GM15510 (cell line): ENCODE results near the gene SFRP5.

Source experiments
- POLR2A ChIP-seq: IDR thresholded peaks from 3 replicates; pipeline ENCODE4 v1.6.1; 2011; ENCODE audit warnings: borderline replicate concordance; ENCODE audit not compliant: insufficient read length; ENCODE audit errors: extremely low read depth

The SFRP5 gene

DNA sequence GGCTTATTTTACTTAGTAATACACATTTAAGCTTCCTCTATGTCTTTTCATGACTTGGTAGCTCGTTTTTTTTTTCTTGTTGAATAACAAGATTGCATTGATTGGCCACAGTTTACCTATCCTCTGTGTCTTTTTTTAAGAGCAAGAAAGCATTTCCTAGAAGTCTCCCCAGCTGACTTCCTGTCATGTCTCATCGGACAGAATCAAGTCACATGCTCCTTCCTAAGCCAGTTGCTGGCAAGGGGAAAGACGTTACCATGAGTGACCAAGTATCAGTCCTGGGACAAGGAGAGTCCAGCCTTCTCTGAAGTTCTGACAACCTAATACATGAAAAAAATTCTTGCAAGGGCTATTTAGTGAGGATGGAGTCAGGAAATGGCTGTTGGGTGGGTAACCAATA, 24.9 kb upstream of the SFRP5 start:
- TF ChIP-seq POLR2A: no peak

DNA sequence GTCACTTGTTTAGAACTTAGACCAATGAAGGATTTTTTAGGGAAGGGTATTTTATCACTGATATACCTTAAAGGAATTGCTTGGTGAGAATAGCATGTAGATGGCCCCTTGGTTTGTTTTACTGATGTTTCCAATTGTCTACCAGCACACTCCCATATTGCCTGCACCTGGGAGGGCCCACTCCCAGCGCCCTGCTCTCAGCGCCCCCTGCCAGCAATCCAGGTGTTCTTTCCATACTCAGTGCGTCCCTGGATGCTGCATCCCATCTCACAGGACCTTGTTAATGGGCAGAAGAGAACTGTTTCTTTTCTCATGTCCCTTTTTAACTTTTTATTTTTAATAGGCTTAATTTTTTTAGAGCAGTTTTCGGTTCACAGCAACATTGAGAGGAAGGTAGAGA, 24.1 kb upstream of the SFRP5 start:
- no peak for TF ChIP-seq POLR2A

GRCh38 chr10:97791824-97792721, 20.3 kb upstream of the SFRP5 start:
- no peak for TF ChIP-seq POLR2A

DNA sequence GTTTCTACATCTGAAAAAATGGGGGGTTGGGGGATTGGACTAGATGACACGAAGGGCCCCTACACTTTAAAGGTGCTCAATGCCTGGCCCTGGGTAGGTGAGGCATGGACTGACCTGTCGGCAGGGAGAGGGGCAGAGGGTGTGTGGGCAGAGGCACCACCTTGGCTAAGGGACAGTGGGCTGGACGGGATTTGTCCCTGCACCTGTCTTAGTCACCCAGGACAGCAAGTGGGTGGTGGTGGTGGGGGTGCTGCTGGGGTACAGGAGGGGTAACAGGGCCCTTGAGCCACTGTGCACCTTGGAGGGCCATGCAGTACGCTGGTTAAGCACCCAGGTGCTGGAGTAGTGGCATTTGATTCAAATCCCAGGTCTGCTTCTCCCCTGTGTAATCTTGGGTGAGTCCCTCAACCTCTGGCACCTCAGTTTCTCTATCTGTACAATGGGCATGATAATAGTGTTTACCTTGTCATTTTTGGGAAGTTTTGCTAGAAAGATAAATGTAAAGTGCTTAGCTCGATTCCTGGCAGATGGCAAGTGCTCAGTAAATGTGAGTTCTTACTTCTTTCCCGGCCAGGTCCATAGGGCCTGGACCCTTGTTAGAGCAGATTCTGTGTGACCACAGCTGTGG, 18.1 kb upstream of the SFRP5 start:
- no peak for TF ChIP-seq POLR2A

- TF ChIP-seq POLR2A: no peak
Measured at GRCh38 chr10:97788552-97789442, 17.0 kb upstream of the SFRP5 start.

DNA sequence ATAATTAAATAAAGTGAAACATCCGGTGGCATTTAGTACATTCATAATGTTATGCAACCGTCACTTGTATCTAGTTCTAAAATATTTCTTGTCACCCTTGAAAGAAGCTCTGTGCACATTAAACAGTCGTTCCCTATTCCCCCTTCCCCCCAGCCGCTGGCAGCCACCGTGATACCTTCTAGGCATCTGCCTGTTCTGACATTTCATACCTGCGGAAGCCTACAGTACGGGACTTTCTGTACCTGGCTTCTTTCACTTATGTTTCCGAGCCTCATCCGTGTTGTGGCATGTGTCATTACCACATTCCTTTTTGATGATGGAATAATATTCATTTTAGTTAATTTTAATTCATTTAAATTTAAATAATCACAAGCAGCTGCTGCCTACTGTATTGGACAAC, 13.9 kb upstream of the SFRP5 start:
- no peak for TF ChIP-seq POLR2A

DNA sequence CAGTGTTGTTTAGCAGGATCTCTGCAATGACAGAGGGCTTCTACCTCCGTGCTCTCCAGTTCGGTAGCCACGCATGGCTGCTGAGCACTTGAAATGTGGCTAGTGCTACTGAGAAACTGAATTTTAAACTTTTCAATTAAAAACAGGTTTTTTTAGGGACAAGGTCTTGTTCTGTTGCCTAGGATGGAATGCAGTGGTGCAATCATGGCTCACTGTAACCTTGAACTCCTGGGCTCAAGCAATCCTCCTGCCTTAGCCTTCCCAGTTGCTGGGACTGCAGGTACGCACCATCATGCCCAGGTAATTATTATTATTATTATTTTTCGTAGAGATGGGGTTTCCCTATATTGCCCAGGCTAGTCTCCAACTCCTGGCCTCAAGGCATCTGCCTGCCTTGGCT, 13.4 kb upstream of the SFRP5 start:
- no peak for TF ChIP-seq POLR2A

DNA sequence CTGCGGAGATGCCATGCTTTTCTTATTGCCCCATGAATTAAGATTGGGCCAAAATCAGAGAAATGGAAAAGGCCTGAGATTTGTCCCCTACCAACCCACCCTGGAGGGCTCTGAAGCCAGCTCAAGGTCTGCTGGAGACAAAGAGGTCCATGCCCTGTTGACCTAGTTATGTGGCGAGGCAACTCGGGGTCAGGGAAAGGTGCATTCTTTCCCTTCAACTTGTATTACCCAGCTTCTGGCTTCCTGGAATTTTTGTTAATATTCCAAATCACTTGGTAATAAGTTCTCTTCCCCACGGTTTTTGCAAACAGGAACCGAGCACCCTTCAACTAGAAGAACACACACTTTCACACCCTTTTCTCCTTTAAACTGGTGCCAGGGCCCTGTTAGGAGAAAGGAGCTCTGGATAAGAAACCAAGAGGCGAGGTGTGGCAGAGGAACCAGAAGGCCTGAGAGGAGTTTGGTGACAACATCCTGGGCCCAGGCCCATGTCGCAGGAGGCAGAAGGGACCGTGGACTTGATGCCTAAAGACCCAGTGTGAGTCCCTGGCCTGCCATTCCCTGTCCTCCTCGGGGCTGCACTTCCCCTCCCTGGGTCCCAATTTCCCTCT, 12.5 kb upstream of the SFRP5 start:
- no peak for TF ChIP-seq POLR2A

DNA sequence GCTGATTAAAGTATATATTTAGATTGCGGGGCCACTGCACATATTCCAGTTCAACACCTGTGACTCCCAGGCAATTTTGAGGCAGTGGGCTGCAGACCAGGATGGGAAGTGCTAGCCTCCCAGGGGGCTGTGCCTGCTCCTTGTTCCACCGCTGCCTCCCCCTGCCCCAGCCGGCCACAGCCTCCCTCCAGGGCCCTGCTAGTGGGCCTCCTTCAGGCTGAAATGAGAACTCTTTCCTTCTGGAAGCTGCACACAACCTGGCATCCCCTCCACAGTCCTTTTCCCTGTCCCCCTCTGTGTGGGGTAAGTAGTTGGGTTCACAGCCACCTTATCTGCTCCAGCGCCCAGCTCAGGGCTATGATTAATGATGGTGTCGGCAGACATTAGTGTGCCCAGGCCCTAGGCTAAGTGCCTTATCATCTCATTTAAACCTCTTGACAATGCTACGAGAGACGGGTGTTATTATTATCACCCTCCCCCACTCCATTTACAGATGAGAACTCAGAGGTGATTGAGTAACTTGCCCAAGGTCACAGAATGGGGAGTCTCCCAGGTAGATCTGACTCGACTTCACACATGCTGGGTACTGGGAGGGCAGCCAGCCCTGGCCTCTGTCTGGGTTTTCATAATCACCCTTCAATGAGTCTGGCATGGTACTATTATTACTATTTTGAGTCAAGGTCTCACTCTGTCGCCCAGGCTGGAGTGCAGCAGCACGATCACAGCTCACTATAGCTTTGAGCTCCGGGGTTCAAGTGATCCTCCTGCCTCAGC, 10.8 kb upstream of the SFRP5 start:
- no peak for TF ChIP-seq POLR2A

- no peak for TF ChIP-seq POLR2A
Measured at GRCh38 chr10:97781618-97782331, 10.0 kb upstream of the SFRP5 start.

GRCh38 chr10:97780841-97781617, 9.2 kb upstream of the SFRP5 start:
- TF ChIP-seq POLR2A: no peak

DNA sequence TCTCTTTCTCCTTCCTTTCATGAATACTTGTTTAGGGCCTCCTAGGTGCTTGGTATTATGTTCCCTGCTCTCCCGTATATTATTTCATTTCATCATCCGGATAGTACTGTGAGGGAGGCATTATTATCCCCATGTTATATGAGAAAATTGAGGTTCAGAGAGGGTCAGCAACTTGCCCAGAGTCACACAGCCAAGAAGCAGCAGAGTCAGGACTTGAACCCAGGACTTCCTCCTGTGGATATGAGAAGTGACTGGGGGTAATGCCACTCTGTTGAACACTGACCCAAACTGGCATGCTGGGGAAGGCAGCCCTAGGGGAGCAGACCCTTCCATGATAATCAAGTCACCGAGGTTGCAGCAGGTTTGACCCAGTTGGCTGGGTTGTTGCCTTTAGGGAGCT, 8.2 kb upstream of the SFRP5 start:
- no peak for TF ChIP-seq POLR2A

- TF ChIP-seq POLR2A: no peak
Measured at GRCh38 chr10:97779492-97779891, 7.7 kb upstream of the SFRP5 start.
